OCI-LY7 (cell line): ENCODE measurements around the gene NACC2. TPM values are rescaled to one million over a fixed set of nuclear protein-coding genes. Genes with fewer than 3 reads are reported as not detected.

Experiments
- BruUV-seq: library from RNA; stranded (reverse); fragments of 400-500 nt; replicated peaks from 2 replicates; lab custom pipeline; 2021; lab: Mats Ljungman, UMichigan
- CTCF ChIA-PET: fragments of 300-600 bp; sonication (Branson Sonifier 250); formaldehyde crosslinking; loops from one replicate; lab custom pipeline; 2022; ENCODE audit warnings: antibody characterized with exemption; ENCODE audit not compliant: unreplicated experiment; lab: Charles Lee
- POLR2A ChIA-PET: fragments of 300-600 bp; sonication (Branson Sonifier 250); formaldehyde crosslinking; loops from one replicate; lab custom pipeline; 2022; ENCODE audit warnings: antibody characterized with exemption; lab: Charles Lee
- DNase-seq: peaks from one replicate; pipeline ENCODE4 v3.0.0-alpha.2; 2015; ENCODE audit warnings: low spot score
- H2AFZ ChIP-seq: fragments of 200-600 bp; sonication (generic), shearing (Covaris generic); 2 replicates; pipeline ENCODE4 v1.6.1; 2014; ENCODE audit warnings: mild to moderate bottlenecking, antibody characterized with exemption, low read length, moderate library complexity
- H3K27ac ChIP-seq: fragments of 200-600 bp; sonication (generic); 2 replicates; pipeline ENCODE4 v1.5.1; 2014; ENCODE audit warnings: mixed run types, low read depth, mild to moderate bottlenecking, moderate library complexity, low read length, inconsistent platforms; ENCODE audit not compliant: poor library complexity, severe bottlenecking
- H3K36me3 ChIP-seq: fragments of 200-600 bp; sonication (generic); 2 replicates; pipeline ENCODE4 v1.6.1; 2014; ENCODE audit warnings: mild to moderate bottlenecking, antibody characterized with exemption, low read length, moderate library complexity, mixed read lengths; ENCODE audit not compliant: insufficient read depth
- H3K4me1 ChIP-seq: fragments of 200-600 bp; sonication (generic); 2 replicates; pipeline ENCODE4 v1.5.1; 2014; ENCODE audit warnings: mild to moderate bottlenecking, low read length; ENCODE audit not compliant: insufficient read depth, poor library complexity, severe bottlenecking
- H3K4me2 ChIP-seq: fragments of 200-600 bp; sonication (generic); 2 replicates; pipeline ENCODE4 v1.6.1; 2014; ENCODE audit warnings: mild to moderate bottlenecking, low read length
- H3K4me3 ChIP-seq: fragments of 200-600 bp; sonication (generic); 2 replicates; pipeline ENCODE4 v1.5.1; 2014; ENCODE audit warnings: mild to moderate bottlenecking, low read depth, low read length; ENCODE audit not compliant: poor library complexity, severe bottlenecking
- H3K79me2 ChIP-seq: fragments of 200-600 bp; sonication (generic); 2 replicates; pipeline ENCODE4 v1.6.1; 2016; ENCODE audit warnings: low read depth, mild to moderate bottlenecking, low read length, moderate library complexity, mixed read lengths; ENCODE audit not compliant: insufficient read depth
- H3K9me2 ChIP-seq: fragments of 200-600 bp; sonication (generic); 2 replicates; pipeline ENCODE4 v1.6.1; 2016; ENCODE audit warnings: mild to moderate bottlenecking, low read length, mixed read lengths; ENCODE audit not compliant: insufficient read depth
- H3K9me3 ChIP-seq: fragments of 200-600 bp; sonication (generic); 2 replicates; pipeline ENCODE4 v1.6.1; 2014; ENCODE audit warnings: mild to moderate bottlenecking, mixed run types, low read length, mixed read lengths
- H4K20me1 ChIP-seq: fragments of 200-600 bp; sonication (generic); 2 replicates; pipeline ENCODE4 v1.6.1; 2014; ENCODE audit warnings: mild to moderate bottlenecking, antibody characterized with exemption, low read length, moderate library complexity, mixed read lengths; ENCODE audit not compliant: insufficient read depth
- CTCF ChIP-seq: fragments of 200-600 bp; sonication (generic); conservative IDR thresholded peaks from 2 replicates; pipeline ENCODE4 v1.5.1; 2014; ENCODE audit warnings: mild to moderate bottlenecking, antibody characterized with exemption, low read length, moderate library complexity, mixed read lengths
- EZH2phosphoT487 ChIP-seq: fragments of 200-600 bp; sonication (generic); IDR thresholded peaks from 2 replicates; pipeline ENCODE4 v1.6.1; 2018; ENCODE audit warnings: low read depth, borderline replicate concordance, mild to moderate bottlenecking, mixed run types, antibody characterized with exemption, low read length, moderate library complexity, mixed read lengths
- intact Hi-C: fragments of 100-400 bp; cut with micrococcal nuclease; formaldehyde crosslinking; loops from one replicate; pipeline ENCODE4 v1.10.0; 2022; ENCODE audit not compliant: unreplicated experiment
- total RNA-seq, 2 experiments: library from RNA; depleted of rRNA in 1 of 2; stranded (reverse); fragments of >200 nt in 1 of 2; shearing (Covaris generic) in 1 of 2; gene quantifications; 2 replicates each; pipeline ENCODE4 v1.2.3, GENCODE V29; 2014 to 2022

NACC2 gene
- total RNA-seq, 2 experiments from 2014 or later: 0.38 to 0.72 TPM

DNA sequence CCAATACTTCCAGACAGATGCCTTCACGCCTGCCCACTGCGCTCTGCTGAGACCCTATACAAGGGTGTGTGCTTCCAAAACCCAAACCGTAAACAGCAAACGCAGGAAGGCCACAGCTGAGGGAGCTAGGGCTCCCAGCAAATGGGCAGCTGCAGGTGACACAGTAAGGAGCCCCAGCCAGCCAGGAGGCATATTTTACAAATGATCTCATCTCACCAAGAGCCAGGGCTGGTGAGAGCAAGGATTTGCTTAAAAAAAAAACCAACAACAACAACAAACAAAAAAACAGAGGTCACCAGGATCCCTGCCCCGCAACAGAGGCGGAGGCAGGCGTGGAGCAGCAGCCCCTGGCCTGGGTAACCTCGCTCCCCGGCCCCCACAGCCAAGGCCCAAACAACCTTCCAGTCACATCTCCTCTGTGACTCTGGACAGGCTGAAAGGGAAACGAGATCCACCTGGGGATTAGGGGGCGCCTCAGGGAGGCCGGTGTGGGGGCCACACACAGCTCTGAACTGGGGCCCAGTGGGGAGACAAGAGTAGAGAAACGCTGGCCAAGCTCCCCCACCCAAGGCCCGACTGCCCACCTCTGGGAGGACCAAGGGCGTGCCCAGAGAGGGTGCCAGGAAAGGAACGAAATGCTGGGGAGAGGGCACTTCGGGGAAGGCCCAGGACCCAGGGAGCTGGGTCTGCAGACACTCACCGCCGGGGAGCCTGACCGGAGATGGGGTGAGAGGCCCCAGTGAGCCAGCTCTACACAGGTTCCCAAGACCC is 3.3 kb downstream of the NACC2 start:
- H4K20me1 ChIP-seq: no peaks in the 10 kb centered on the region
- no peak for DNase-seq
- H3K9me3 ChIP-seq: no peaks in the 10 kb centered on the region
- H3K4me1 ChIP-seq: peaks cover 14% of the 10 kb centered on the region
- POLR2A ChIA-PET: no interaction called here
- H3K4me3 ChIP-seq: no peak overlapping the region
- no peak for TF ChIP-seq EZH2phosphoT487
- TF ChIP-seq CTCF: no peak
- no peak overlapping the region for H3K4me2 ChIP-seq
- no peaks in the 10 kb centered on the region for H3K36me3 ChIP-seq
- H3K27ac ChIP-seq: no peak overlapping the region
- no TSS peak for BruUV-seq
- no peak overlapping the region for H2AFZ ChIP-seq
- CTCF ChIA-PET: no interaction called here
- intact Hi-C loops: no loop called here
- no peaks in the 10 kb centered on the region for H3K9me2 ChIP-seq
- no peaks in the 10 kb centered on the region for H3K79me2 ChIP-seq

DNA sequence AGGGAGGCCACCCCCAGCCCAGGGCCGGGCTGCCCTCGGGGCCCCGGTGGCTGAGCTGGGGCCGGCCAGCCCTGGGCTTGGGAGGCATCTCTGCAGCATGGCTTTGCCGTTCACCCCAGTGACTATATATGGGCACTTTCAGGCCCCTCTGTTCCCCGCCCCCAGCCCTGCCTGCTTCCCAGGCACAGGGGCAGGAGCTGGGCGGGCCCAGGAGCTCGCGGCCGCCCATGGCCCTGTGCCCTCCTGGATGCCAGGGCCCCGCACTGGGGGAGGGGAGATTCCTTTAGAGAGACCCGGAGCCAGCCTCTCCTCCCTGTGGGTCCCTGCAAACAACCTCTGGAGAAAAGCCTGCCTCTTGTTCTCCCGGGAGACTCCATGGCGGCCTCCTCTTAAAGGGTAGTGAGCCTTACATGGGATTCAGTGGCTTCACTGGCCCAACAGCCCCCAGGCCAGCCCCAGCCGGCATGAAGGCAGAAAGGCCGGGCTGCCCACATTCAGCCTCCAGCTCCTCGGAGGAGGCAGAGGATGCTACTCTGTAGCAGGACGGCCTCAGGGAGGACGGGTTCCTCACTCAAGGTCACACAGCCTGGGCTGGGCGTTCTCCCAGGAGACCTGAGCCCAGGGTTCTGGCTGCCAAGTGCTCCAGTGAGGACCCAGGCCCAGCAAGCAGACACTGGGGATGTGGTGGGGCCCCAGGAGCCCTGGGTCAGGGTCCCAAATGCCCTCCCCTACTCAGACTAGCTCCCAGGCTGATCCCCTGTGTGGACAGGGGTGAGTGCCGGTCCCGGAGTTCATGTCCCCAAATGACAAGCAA is 4.1 kb downstream of the NACC2 start:
- no peak overlapping the region for H3K4me2 ChIP-seq
- POLR2A ChIA-PET: no interaction called here

More for the DNA sequence above, 4.1 kb downstream of the NACC2 start:
- Histone ChIP-seq H3K9me2 (no peaks in the 10 kb centered on the region), H4K20me1 (no peaks in the 10 kb centered on the region), H3K4me3 (no peak overlapping the region), H2AFZ (no peak overlapping the region), H3K79me2 (no peaks in the 10 kb centered on the region), H3K27ac (no peak overlapping the region), H3K36me3 (no peaks in the 10 kb centered on the region), H3K9me3 (no peaks in the 10 kb centered on the region), H3K4me1 (peaks cover 14% of the 10 kb centered on the region)
- TF ChIP-seq CTCF: no peak
- no peak for TF ChIP-seq EZH2phosphoT487
- intact Hi-C loops: no loop called here
- DNase-seq: no peak
- BruUV-seq: no TSS peak
- CTCF ChIA-PET: no interaction called here
